Uterus (tissue), 4 donors: Measurements from ENCODE around the gene LMBRD2. TPM values are rescaled to one million over a fixed set of nuclear protein-coding genes. Genes with fewer than 3 reads are reported as not detected.

Experiments used
- DNase-seq, 2 donors: peaks; one replicate each; pipeline ENCODE4 v3.0.0-alpha.2; 2019 to 2020
- H3K27ac ChIP-seq, 2 donors: fragments of 200-600 bp; sonication (generic); 1 replicate in 1 of 2; 2 replicates in 1 of 2; pipeline ENCODE4 v1.5.1; 2016 to 2018
- H3K27me3 ChIP-seq, 2 donors: fragments of 200-600 bp; sonication (generic); one replicate each; pipeline ENCODE4 v1.5.1; 2018 to 2019; ENCODE audit warnings: control low read depth in 1 of 2
- H3K36me3 ChIP-seq, 2 donors: fragments of 200-600 bp; sonication (generic); one replicate each; pipeline ENCODE4 v1.5.1; 2019; ENCODE audit warnings: control low read depth in 1 of 2
- H3K4me1 ChIP-seq, 2 donors: fragments of 200-600 bp; sonication (generic); one replicate each; pipeline ENCODE4 v1.5.1; 2018 to 2019; ENCODE audit warnings: control low read depth in 1 of 2
- H3K4me3 ChIP-seq, 2 donors: fragments of 200-600 bp; sonication (generic); 1 replicate in 1 of 2; 2 replicates in 1 of 2; pipeline ENCODE4 v1.5.1; 2018 to 2019; ENCODE audit warnings: mild to moderate bottlenecking in 1 of 2
- H3K9me3 ChIP-seq, 2 donors: fragments of 200-600 bp; sonication (generic); one replicate each; pipeline ENCODE4 v1.5.1; 2019; ENCODE audit warnings: control low read depth in 1 of 2
- CTCF ChIP-seq, 4 experiments: fragments of 200-600 bp in 2 of 4; fragments of 450-650 bp in 2 of 4; sonication (generic) in 2 of 4; IDR thresholded peaks; one replicate each; pipeline ENCODE4 v1.5.1; 2016 to 2019; ENCODE audit warnings: antibody characterized with exemption in 4 of 4, mild to moderate bottlenecking in 2 of 4, moderate library complexity in 1 of 4
- POLR2A ChIP-seq, 2 donors: fragments of 450-650 bp; IDR thresholded peaks; one replicate each; pipeline ENCODE4 v1.6.1; 2016; ENCODE audit warnings: antibody characterized with exemption in 2 of 2, mild to moderate bottlenecking in 1 of 2, moderate library complexity in 1 of 2
- intact Hi-C: fragments of 100-400 bp; cut with DNase I; formaldehyde crosslinking; loops from one replicate; pipeline ENCODE4 v1.15.1; 2023; ENCODE audit warnings: low total_unique reads
- total RNA-seq, 4 donors: library from RNA; depleted of rRNA in 3 of 4; stranded (reverse); fragments of >200 nt in 3 of 4; gene quantifications; one replicate each; pipeline versions ENCODE4 v1.1.0 to v1.2.4, GENCODE V29; 2014 to 2023
- donor health status: DM: yes; HTN: yes; CAD: no.

LMBRD2 gene
- total RNA-seq, 4 donors from 2014 or later: 2.3 to 17.9 (median 8.0) TPM

DNA sequence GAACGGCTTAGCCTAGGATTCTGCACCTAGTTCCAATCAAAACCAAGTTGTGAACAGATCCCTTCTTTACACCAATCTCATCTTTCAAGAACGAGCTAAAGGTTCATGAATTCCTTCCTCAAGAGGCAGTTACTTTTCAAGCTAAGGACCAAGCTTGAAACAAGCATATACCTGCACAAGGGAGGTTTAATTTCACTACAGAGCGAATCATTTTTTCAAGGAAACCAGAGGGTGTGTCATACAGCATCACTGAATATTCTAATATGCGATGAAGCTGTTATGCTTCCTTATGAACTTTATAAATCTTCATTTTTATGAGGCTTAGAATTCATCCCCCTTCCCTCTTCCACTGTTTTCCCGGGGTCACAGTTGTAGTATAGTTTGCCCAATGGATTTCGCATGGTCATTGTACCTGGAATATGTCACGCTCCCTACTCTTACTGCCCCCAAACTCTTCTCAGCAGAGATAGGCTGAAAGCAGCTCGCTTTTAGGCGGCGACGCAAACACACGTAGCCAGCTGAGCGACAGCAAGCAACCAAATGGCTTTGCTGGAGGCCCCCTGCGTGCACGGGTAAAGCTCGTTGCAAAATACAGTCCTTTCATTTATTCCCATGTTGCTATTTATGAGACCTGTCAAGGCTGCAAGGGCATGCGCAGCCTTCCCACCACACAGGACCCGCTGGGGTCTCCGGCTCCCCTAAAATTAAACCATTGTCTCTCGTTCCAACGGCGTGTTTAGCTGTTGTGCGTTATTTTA lies 832 bp downstream of the LMBRD2 start:
- DNase-seq: no peak
- peak overlapping the region in 1 of 2 donors; percentile 58 for H3K27ac ChIP-seq
- intact Hi-C loops: no loop called here
- peaks cover 0 to 4% of the 10 kb centered on the region in 2 donors for H3K4me1 ChIP-seq
- H3K36me3 ChIP-seq: no peaks in the 10 kb centered on the region
- no peaks in the 10 kb centered on the region for H3K9me3 ChIP-seq
- no peaks in the 10 kb centered on the region for H3K27me3 ChIP-seq
- H3K4me3 ChIP-seq: peak overlapping the region; percentile 80 to 94
- TF ChIP-seq POLR2A (IDR thresholded peaks at IDR 0.05) (no peak), CTCF (IDR thresholded peaks at IDR 0.05) (no peak)

- no peak overlapping the region for H3K4me3 ChIP-seq
- no peaks in the 10 kb centered on the region for H3K4me1 ChIP-seq
- DNase-seq: no peak
- no peak overlapping the region for H3K27ac ChIP-seq
- TF ChIP-seq CTCF (IDR thresholded peaks at IDR 0.05) (no peak), POLR2A (IDR thresholded peaks at IDR 0.05) (no peak)
- no peaks in the 10 kb centered on the region for H3K36me3 ChIP-seq
- intact Hi-C loops: no loop called here
- H3K9me3 ChIP-seq: no peaks in the 10 kb centered on the region
- H3K27me3 ChIP-seq: no peaks in the 10 kb centered on the region
These were observed 4.0 kb downstream of the LMBRD2 start for GRCh38 chr5:36147681-36148080.

GRCh38 chr5:36146390-36146789 lies 5.3 kb downstream of the LMBRD2 start:
- no peaks in the 10 kb centered on the region for H3K9me3 ChIP-seq
- no peak overlapping the region for H3K4me3 ChIP-seq
- DNase-seq: no peak
- H3K27me3 ChIP-seq: no peaks in the 10 kb centered on the region
- H3K27ac ChIP-seq: no peak overlapping the region
- H3K36me3 ChIP-seq: no peaks in the 10 kb centered on the region
- no peaks in the 10 kb centered on the region for H3K4me1 ChIP-seq
- intact Hi-C loops: no loop called here
- no peak for TF ChIP-seq POLR2A (IDR thresholded peaks at IDR 0.05)

GRCh38 chr5:36145311-36145710 lies 6.4 kb downstream of the LMBRD2 start:
- Histone ChIP-seq H3K27me3 (no peaks in the 10 kb centered on the region), H3K27ac (no peak overlapping the region), H3K4me1 (no peaks in the 10 kb centered on the region), H3K4me3 (no peak overlapping the region), H3K36me3 (no peaks in the 10 kb centered on the region), H3K9me3 (no peaks in the 10 kb centered on the region)
- TF ChIP-seq POLR2A (IDR thresholded peaks at IDR 0.05) (no peak), CTCF (IDR thresholded peaks at IDR 0.05) (no peak)
- DNase-seq: no peak
- intact Hi-C loops: no loop called here

- H3K9me3 ChIP-seq: no peaks in the 10 kb centered on the region
- H3K4me3 ChIP-seq: no peak overlapping the region
- no peak for DNase-seq
- H3K4me1 ChIP-seq: no peaks in the 10 kb centered on the region
- H3K27me3 ChIP-seq: no peaks in the 10 kb centered on the region
- no peaks in the 10 kb centered on the region for H3K36me3 ChIP-seq
- TF ChIP-seq POLR2A (IDR thresholded peaks at IDR 0.05) (no peak), CTCF (IDR thresholded peaks at IDR 0.05) (no peak)
- H3K27ac ChIP-seq: no peak overlapping the region
- intact Hi-C loops: no loop called here
These were observed 12.6 kb downstream of the LMBRD2 start for GRCh38 chr5:36138900-36139683.
